HUES6 (cell line): ENCODE measurements around the gene MAP2K5.

ENCODE experiments used
- H3K27ac ChIP-seq: 2 replicates; pipeline ENCODE4 v1.7.0; 2013; ENCODE audit warnings: low read depth, mild to moderate bottlenecking, low read length, inconsistent platforms
- H3K27me3 ChIP-seq: 2 replicates; pipeline ENCODE4 v1.6.1; 2013; ENCODE audit warnings: low read length; ENCODE audit not compliant: control insufficient read depth, insufficient read depth
- H3K36me3 ChIP-seq: 2 replicates; pipeline ENCODE4 v1.6.1; 2013; ENCODE audit warnings: low read length; ENCODE audit not compliant: control insufficient read depth, insufficient read depth
- H3K4me1 ChIP-seq: 2 replicates; pipeline ENCODE4 v1.6.1; 2013; ENCODE audit warnings: low read length; ENCODE audit not compliant: control insufficient read depth, insufficient read depth
- H3K4me3 ChIP-seq: 2 replicates; pipeline ENCODE4 v1.5.1; 2013; ENCODE audit warnings: low read depth, low read length
- H3K9ac ChIP-seq: one replicate; pipeline ENCODE4 v1.6.1; 2013; ENCODE audit warnings: mild to moderate bottlenecking, low read length
- H3K9me3 ChIP-seq: 2 replicates; pipeline ENCODE4 v1.6.1; 2013; ENCODE audit warnings: low read depth, low read length; ENCODE audit not compliant: control insufficient read depth, insufficient read depth

The MAP2K5 gene

GRCh38 chr15:67542420-67543347, at the start of gene MAP2K5:
MAP2K5 (plus strand) TSS chr15:67542703; CDS start chr15:67543336, 633 bp downstream.
- Histone ChIP-seq H3K27me3 (no peaks in the 10 kb centered on the region), H3K4me1 (peaks cover 4% of the 10 kb centered on the region), H3K9ac (peak within 1 kb of the TSS; percentile 81), H3K9me3 (no peaks in the 10 kb centered on the region), H3K36me3 (peaks cover 14% of the 10 kb centered on the region; the same call in 1 of the 2 replicates), H3K27ac (no peak within 1 kb of the TSS; the same call in 1 of the 2 replicates), H3K4me3 (peak within 1 kb of the TSS; percentile 91)

- Histone ChIP-seq H3K4me3 (no peak overlapping the region), H3K27me3 (no peaks in the 10 kb centered on the region; the same call in 1 of the 2 replicates), H3K27ac (no peak overlapping the region), H3K9ac (no peak overlapping the region), H3K9me3 (no peaks in the 10 kb centered on the region), H3K36me3 (no peaks in the 10 kb centered on the region), H3K4me1 (peaks cover 9% of the 10 kb centered on the region)
Measured at GRCh38 chr15:67495585-67495984, 46.9 kb upstream of the MAP2K5 start.

- H3K9ac ChIP-seq, result no peak overlapping the region
Measured at GRCh38 chr15:67501177-67501835, 41.2 kb upstream of the MAP2K5 start.

GRCh38 chr15:67501836-67502461, 40.6 kb upstream of the MAP2K5 start:
- H3K27ac ChIP-seq, result no peak overlapping the region
- no peak overlapping the region for H3K9ac ChIP-seq
- no peaks in the 10 kb centered on the region for H3K9me3 ChIP-seq
- peaks cover 9% of the 10 kb centered on the region for H3K4me1 ChIP-seq
- H3K27me3 ChIP-seq, result no peaks in the 10 kb centered on the region
- no peaks in the 10 kb centered on the region for H3K36me3 ChIP-seq
- no peak overlapping the region for H3K4me3 ChIP-seq

More at GRCh38 chr15:67501177-67501835, 41.2 kb upstream of the MAP2K5 start:
- Histone ChIP-seq H3K36me3 (no peaks in the 10 kb centered on the region), H3K27me3 (no peaks in the 10 kb centered on the region), H3K4me3 (no peak overlapping the region), H3K4me1 (peaks cover 9% of the 10 kb centered on the region), H3K27ac (no peak overlapping the region), H3K9me3 (no peaks in the 10 kb centered on the region)

- Histone ChIP-seq H3K9me3 (no peaks in the 10 kb centered on the region), H3K27me3 (no peaks in the 10 kb centered on the region), H3K4me1 (peaks cover 9% of the 10 kb centered on the region), H3K9ac (no peak overlapping the region), H3K4me3 (no peak overlapping the region), H3K36me3 (no peaks in the 10 kb centered on the region), H3K27ac (no peak overlapping the region)
Measured at GRCh38 chr15:67504056-67504455, 38.4 kb upstream of the MAP2K5 start.

- H3K4me3 ChIP-seq, result no peak overlapping the region
- H3K4me1 ChIP-seq, result peaks cover 9% of the 10 kb centered on the region
- no peaks in the 10 kb centered on the region for H3K9me3 ChIP-seq
- H3K27ac ChIP-seq, result no peak overlapping the region
- no peaks in the 10 kb centered on the region for H3K27me3 ChIP-seq
- no peak overlapping the region for H3K9ac ChIP-seq
- no peaks in the 10 kb centered on the region for H3K36me3 ChIP-seq
Measured at GRCh38 chr15:67504796-67505195, 37.7 kb upstream of the MAP2K5 start.

- H3K36me3 ChIP-seq, result no peaks in the 10 kb centered on the region
- H3K4me3 ChIP-seq, result no peak overlapping the region
- no peaks in the 10 kb centered on the region for H3K9me3 ChIP-seq
- H3K4me1 ChIP-seq, result peaks cover 9% of the 10 kb centered on the region
- H3K27me3 ChIP-seq, result no peaks in the 10 kb centered on the region
- H3K27ac ChIP-seq, result no peak overlapping the region
- H3K9ac ChIP-seq, result no peak overlapping the region
Measured at GRCh38 chr15:67505675-67506572, 36.6 kb upstream of the MAP2K5 start.

- no peak overlapping the region for H3K4me3 ChIP-seq
- H3K27ac ChIP-seq, result no peak overlapping the region
- H3K9ac ChIP-seq, result no peak overlapping the region
- H3K36me3 ChIP-seq, result no peaks in the 10 kb centered on the region
- peaks cover 2% of the 10 kb centered on the region for H3K4me1 ChIP-seq
- H3K9me3 ChIP-seq, result no peaks in the 10 kb centered on the region
- H3K27me3 ChIP-seq, result no peaks in the 10 kb centered on the region
Measured at GRCh38 chr15:67506775-67507747, 35.4 kb upstream of the MAP2K5 start.

- Histone ChIP-seq H3K27me3 (no peaks in the 10 kb centered on the region), H3K4me1 (no peaks in the 10 kb centered on the region; the same call in 1 of the 2 replicates), H3K36me3 (no peaks in the 10 kb centered on the region), H3K4me3 (no peak overlapping the region), H3K9me3 (no peaks in the 10 kb centered on the region), H3K9ac (no peak overlapping the region), H3K27ac (no peak overlapping the region)
Measured at GRCh38 chr15:67508407-67508806, 34.1 kb upstream of the MAP2K5 start.
